Measurements from ENCODE around the gene KIRREL3.
A peak's percentile ranks its signal among the peaks of the same experiment; 100 is the strongest.

KIRREL3 gene

GRCh38 chr11:126591966-126592489, 408.5 kb downstream of the KIRREL3 start:
- no peak for DNase-seq

GRCh38 chr11:126589492-126589803, 411.1 kb downstream of the KIRREL3 start:
- no peak for DNase-seq

- no peak for DNase-seq
These were observed 411.7 kb downstream of the KIRREL3 start for GRCh38 chr11:126588630-126589491.

GRCh38 chr11:126587541-126587940, 413.0 kb downstream of the KIRREL3 start:
- DNase-seq: no peak

- peak; percentile 83 for DNase-seq
These were observed 414.6 kb downstream of the KIRREL3 start for GRCh38 chr11:126585774-126586491.

- DNase-seq: no peak
These were observed 415.2 kb downstream of the KIRREL3 start for GRCh38 chr11:126585388-126585773.

- DNase-seq: no peak
These were observed 416.8 kb downstream of the KIRREL3 start for GRCh38 chr11:126583594-126584427.

- no peak for DNase-seq
These were observed 417.5 kb downstream of the KIRREL3 start for GRCh38 chr11:126583101-126583500.

- DNase-seq: no peak
These were observed 418.5 kb downstream of the KIRREL3 start for GRCh38 chr11:126581871-126582648.

- no peak for DNase-seq
These were observed 422.1 kb downstream of the KIRREL3 start for GRCh38 chr11:126578426-126578825.

- DNase-seq: no peak
These were observed 422.5 kb downstream of the KIRREL3 start for GRCh38 chr11:126578021-126578420.

GRCh38 chr11:126575849-126576248, 424.7 kb downstream of the KIRREL3 start:
- DNase-seq: no peak

GRCh38 chr11:126573325-126573978, 427.1 kb downstream of the KIRREL3 start:
- no peak for DNase-seq

GRCh38 chr11:126570489-126570888, 430.1 kb downstream of the KIRREL3 start:
- DNase-seq: no peak

GRCh38 chr11:126567419-126567818, 433.2 kb downstream of the KIRREL3 start:
- no peak for DNase-seq

- DNase-seq: no peak
These were observed 436.0 kb downstream of the KIRREL3 start for GRCh38 chr11:126564566-126564965.

GRCh38 chr11:126561327-126561893, 439.2 kb downstream of the KIRREL3 start:
- DNase-seq: peak; percentile 73

- no peak for DNase-seq
These were observed 440.3 kb downstream of the KIRREL3 start for GRCh38 chr11:126560221-126560620.

GRCh38 chr11:126548581-126549550, 451.7 kb downstream of the KIRREL3 start:
- DNase-seq: no peak

- no peak for DNase-seq
These were observed 452.9 kb downstream of the KIRREL3 start for GRCh38 chr11:126547691-126548090.
